Stimulated activated CD8-positive, alpha-beta memory T cell treated with anti-CD3 and anti-CD28 coated beads, Interleukin-15, amount 100 ng/mL, for 1 hour (primary cell): ENCODE measurements around the gene CSRNP2.
"Not testable (repeated sequence)": the region's sequence is repeated elsewhere in the genome, so short reads cannot be mapped to it uniquely, and the experiment has no call there.

Experiments used
- DNase-seq: peaks from one replicate; pipeline ENCODE4 v3.0.0-alpha.2; 2020; ENCODE audit warnings: low read depth

The CSRNP2 gene

GRCh38 chr12:51083126-51083833 is at the start of gene CSRNP2:
Gene CSRNP2 (minus strand): TSS chr12:51083596. CDS start chr12:51076561, 7,035 bp downstream.
- peak; percentile 88 for DNase-seq

- DNase-seq, result no peak
These were observed 49.3 kb upstream of the CSRNP2 start for GRCh38 chr12:51132693-51133092.

GRCh38 chr12:51131745-51132521 is 48.5 kb upstream of the CSRNP2 start:
- DNase-seq, result no peak

- DNase-seq, result no peak
These were observed 45.5 kb upstream of the CSRNP2 start for GRCh38 chr12:51128919-51129318.

GRCh38 chr12:51127050-51127729 is 43.8 kb upstream of the CSRNP2 start:
- DNase-seq, result no peak

- DNase-seq, result no peak
These were observed 42.9 kb upstream of the CSRNP2 start for GRCh38 chr12:51126297-51126696.

- DNase-seq, result no peak
These were observed 41.1 kb upstream of the CSRNP2 start for GRCh38 chr12:51124504-51124903.

- no peak for DNase-seq
These were observed 39.4 kb upstream of the CSRNP2 start for GRCh38 chr12:51122844-51123243.

- no peak for DNase-seq
These were observed 35.3 kb upstream of the CSRNP2 start for GRCh38 chr12:51118706-51119105.

- no peak for DNase-seq
These were observed 32.1 kb upstream of the CSRNP2 start for GRCh38 chr12:51115533-51115932.

- no peak for DNase-seq
These were observed 24.7 kb upstream of the CSRNP2 start for GRCh38 chr12:51108136-51108535.

GRCh38 chr12:51103977-51104376 is 20.6 kb upstream of the CSRNP2 start:
- no peak for DNase-seq

- DNase-seq, result no peak
These were observed 15.2 kb upstream of the CSRNP2 start for GRCh38 chr12:51098611-51099010.

GRCh38 chr12:51090705-51091229 is 7.4 kb upstream of the CSRNP2 start:
- DNase-seq, result no peak

GRCh38 chr12:51087818-51088217 is 4.4 kb upstream of the CSRNP2 start:
- no peak for DNase-seq

- no peak for DNase-seq
These were observed 3.5 kb upstream of the CSRNP2 start for GRCh38 chr12:51086933-51087332.

- DNase-seq, result no peak
These were observed 2.4 kb upstream of the CSRNP2 start for GRCh38 chr12:51085757-51086156.

- no peak for DNase-seq
These were observed 753 bp downstream of the CSRNP2 start for GRCh38 chr12:51082561-51083125.

- no peak for DNase-seq
These were observed 2.0 kb downstream of the CSRNP2 start for GRCh38 chr12:51081421-51081820.

GRCh38 chr12:51080136-51080535 is 3.3 kb downstream of the CSRNP2 start:
- no peak for DNase-seq

GRCh38 chr12:51078866-51079265 is 4.5 kb downstream of the CSRNP2 start:
- not testable (repeated sequence) for DNase-seq

- DNase-seq, result not testable (repeated sequence)
These were observed 5.0 kb downstream of the CSRNP2 start for GRCh38 chr12:51078346-51078745.
